K562 (cell line): Measurements from ENCODE around the gene PIP4K2A. TPM values are rescaled to one million over a fixed set of nuclear protein-coding genes. Genes with fewer than 3 reads are reported as not detected.

ENCODE experiments used
- ETV1 ChIP-seq: fragments of 450-650 bp; conservative IDR thresholded peaks from 2 replicates; pipeline ENCODE4 v1.6.1; 2016; ENCODE audit warnings: missing genetic modification characterization, control low read depth, low read depth, missing compliant biosample characterization
- FOS ChIP-seq: IDR thresholded peaks from 3 replicates; pipeline ENCODE4 v1.6.1; 2011; ENCODE audit not compliant: insufficient read length; ENCODE audit errors: extremely low read depth
- MAFF ChIP-seq: IDR thresholded peaks from 2 replicates; pipeline ENCODE4 v1.6.1; 2012; ENCODE audit warnings: low read length, improper control_type of control experiment
- MAFK ChIP-seq: IDR thresholded peaks from 2 replicates; pipeline ENCODE4 v1.6.1; 2011; ENCODE audit warnings: low read length, improper control_type of control experiment
- MCM5 ChIP-seq: fragments of 450-650 bp; IDR thresholded peaks from 2 replicates; pipeline ENCODE4 v1.6.1; 2016; ENCODE audit warnings: low read depth
- MGA ChIP-seq: fragments of 450-650 bp; IDR thresholded peaks from 2 replicates; pipeline ENCODE4 v1.6.1; 2016; ENCODE audit warnings: mild to moderate bottlenecking, moderate library complexity
- MTA3 ChIP-seq: fragments of 450-650 bp; formaldehyde crosslinking; IDR thresholded peaks from 2 replicates; pipeline ENCODE4 v1.6.1; 2017; ENCODE audit warnings: mild to moderate bottlenecking, borderline replicate concordance
- NCOR1 ChIP-seq: fragments of 450-650 bp; IDR thresholded peaks from 2 replicates; pipeline ENCODE4 v1.6.1; 2016; ENCODE audit warnings: mild to moderate bottlenecking, moderate library complexity
- NR4A1 ChIP-seq, 2 experiments: fragments of 250-450 bp in 1 of 2; fragments of 450-650 bp in 1 of 2; sonication (Bioruptor Pico) in 1 of 2; IDR thresholded peaks; 2 replicates each; pipeline versions ENCODE4 v1.4.0 to v1.6.1; 2016 to 2020; ENCODE audit warnings: mild to moderate bottlenecking in 2 of 2, missing compliant biosample characterization in 1 of 2, missing genetic modification characterization in 1 of 2, moderate library complexity in 1 of 2
- ZKSCAN8 ChIP-seq: fragments of 200-800 bp; sonication (Bioruptor generic); IDR thresholded peaks from 2 replicates; pipeline ENCODE4 v1.6.1; 2016; ENCODE audit warnings: missing genetic modification characterization, missing compliant biosample characterization
- polyA plus RNA-seq, 8 experiments: library from polyadenylated mRNA; depleted of rRNA in 4 of 8; stranded (reverse) in 5 of 8; unstranded in 3 of 8; fragments of >200 nt; fragmentation: Nextera tagmentation in 2 of 8; fragmentation: Illumina TruSeq in 1 of 8; extraction: Ambion mirVana in 2 of 8; extraction: Trizol in 1 of 8; gene quantifications; 2 replicates each; pipeline versions ENCODE4 v1.2.1 to v1.2.3, GENCODE V29; 2011 to 2014; ENCODE audit warnings: inconsistent platforms in 1 of 8, missing spikeins in 1 of 8
- total RNA-seq, 7 experiments: library from RNA; depleted of rRNA in 6 of 7; stranded (reverse); fragments of >200 nt in 6 of 7; fragmentation: Illumina TruSeq in 2 of 7; extraction: Trizol in 2 of 7; gene quantifications; 2 replicates each; pipeline versions ENCODE4 v1.2.1 to v1.2.3, GENCODE V29; 2011 to 2021; ENCODE audit warnings: low replicate concordance in 1 of 7
- TF ChIP-seq, protein P1 (sequence below): fragments of 450-650 bp; IDR thresholded peaks from 2 replicates; pipeline ENCODE4 v1.6.1; 2017; ENCODE audit warnings: antibody characterized with exemption, mild to moderate bottlenecking

Gene PIP4K2A
- total and polyA plus RNA-seq, 9 of the 15 experiments (the other 6 are each of a cell fraction or from before 2014, with no cell fraction given), result 35.6 to 117 (median 71.9) TPM

DNA sequence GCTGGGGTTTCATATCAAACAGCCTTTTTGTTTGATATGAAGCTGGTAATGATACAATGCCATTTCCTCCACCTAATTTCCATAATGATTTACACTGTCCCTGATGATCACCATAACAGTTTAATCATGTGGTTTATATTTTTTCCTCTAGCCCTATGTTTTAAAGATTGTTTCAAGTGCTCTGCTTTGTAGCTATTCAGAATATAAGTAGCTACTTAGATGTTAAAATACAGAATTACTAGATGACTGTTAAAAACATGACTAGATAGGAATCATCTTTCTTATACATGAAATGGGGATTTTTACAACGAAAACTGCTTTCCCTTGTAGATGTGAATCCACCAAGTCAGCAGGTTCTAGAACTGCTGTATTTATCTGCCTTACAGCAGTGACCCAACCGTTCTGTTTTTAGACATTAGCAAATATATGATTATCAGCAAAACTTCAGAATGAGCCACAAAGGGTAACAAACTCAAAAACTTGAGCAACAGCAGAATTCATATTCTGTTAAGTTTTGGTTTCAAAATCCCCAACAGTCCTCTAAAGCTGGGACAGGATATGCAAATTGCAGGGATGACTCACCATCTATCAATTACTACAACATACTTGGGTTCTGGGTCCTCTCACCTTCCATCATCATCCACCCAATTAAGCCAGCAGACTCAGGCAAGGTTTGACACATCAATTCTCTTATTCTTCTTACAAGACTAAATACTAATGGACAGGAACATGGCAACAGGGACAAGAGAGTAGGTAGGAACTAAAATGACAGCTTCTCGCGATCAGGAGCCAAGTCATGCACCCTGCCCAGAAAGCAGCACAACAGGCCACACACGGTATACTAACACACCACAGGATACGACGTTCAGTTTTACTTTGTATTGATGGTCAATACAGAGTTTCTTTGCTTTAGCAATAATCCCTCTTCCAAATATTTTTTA, 83.9 kb downstream of the PIP4K2A start (continued):
- TF ChIP-seq MGA (peak; percentile 56), NCOR1 (0 out of 2 replicates have a peak, but pooled peaks have one; percentile 10), FOS (peak; percentile 54), ZKSCAN8 (CRISPR knock-in tag) (no peak; the same call in 1 of the 2 replicates), MTA3 (0 out of 2 replicates have a peak, but pooled peaks have one; percentile 32), MCM5 (no peak), ETV1 (tag) (0 out of 2 replicates have a peak, but pooled peaks have one; percentile 43), MAFF (peak; percentile 47), NR4A1 (CRISPR knock-in tag; IDR thresholded peaks at IDR 0.05) (no peak), NR4A1 (tag; IDR thresholded peaks at IDR 0.05) (peak; percentile 77), MAFK (peak; percentile 33; the same call in 1 of the 2 replicates)
- TF ChIP-seq, protein P1, sequence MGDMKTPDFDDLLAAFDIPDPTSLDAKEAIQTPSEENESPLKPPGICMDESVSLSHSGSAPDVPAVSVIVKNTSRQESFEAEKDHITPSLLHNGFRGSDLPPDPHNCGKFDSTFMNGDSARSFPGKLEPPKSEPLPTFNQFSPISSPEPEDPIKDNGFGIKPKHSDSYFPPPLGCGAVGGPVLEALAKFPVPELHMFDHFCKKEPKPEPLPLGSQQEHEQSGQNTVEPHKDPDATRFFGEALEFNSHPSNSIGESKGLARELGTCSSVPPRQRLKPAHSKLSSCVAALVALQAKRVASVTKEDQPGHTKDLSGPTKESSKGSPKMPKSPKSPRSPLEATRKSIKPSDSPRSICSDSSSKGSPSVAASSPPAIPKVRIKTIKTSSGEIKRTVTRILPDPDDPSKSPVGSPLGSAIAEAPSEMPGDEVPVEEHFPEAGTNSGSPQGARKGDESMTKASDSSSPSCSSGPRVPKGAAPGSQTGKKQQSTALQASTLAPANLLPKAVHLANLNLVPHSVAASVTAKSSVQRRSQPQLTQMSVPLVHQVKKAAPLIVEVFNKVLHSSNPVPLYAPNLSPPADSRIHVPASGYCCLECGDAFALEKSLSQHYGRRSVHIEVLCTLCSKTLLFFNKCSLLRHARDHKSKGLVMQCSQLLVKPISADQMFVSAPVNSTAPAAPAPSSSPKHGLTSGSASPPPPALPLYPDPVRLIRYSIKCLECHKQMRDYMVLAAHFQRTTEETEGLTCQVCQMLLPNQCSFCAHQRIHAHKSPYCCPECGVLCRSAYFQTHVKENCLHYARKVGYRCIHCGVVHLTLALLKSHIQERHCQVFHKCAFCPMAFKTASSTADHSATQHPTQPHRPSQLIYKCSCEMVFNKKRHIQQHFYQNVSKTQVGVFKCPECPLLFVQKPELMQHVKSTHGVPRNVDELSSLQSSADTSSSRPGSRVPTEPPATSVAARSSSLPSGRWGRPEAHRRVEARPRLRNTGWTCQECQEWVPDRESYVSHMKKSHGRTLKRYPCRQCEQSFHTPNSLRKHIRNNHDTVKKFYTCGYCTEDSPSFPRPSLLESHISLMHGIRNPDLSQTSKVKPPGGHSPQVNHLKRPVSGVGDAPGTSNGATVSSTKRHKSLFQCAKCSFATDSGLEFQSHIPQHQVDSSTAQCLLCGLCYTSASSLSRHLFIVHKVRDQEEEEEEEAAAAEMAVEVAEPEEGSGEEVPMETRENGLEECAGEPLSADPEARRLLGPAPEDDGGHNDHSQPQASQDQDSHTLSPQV, result peak; percentile 84
